Karpas-422 (cell line): ENCODE data around the gene CCDC33. TPM values are rescaled to one million over a fixed set of nuclear protein-coding genes. Genes with fewer than 3 reads are reported as not detected.

Experiments
- DNase-seq: peaks from one replicate; pipeline ENCODE4 v3.0.0-alpha.2; 2015
- H2AFZ ChIP-seq: fragments of 200-600 bp; sonication (generic); 2 replicates; pipeline ENCODE4 v1.6.1; 2014; ENCODE audit warnings: antibody characterized with exemption, low read length, mixed read lengths
- H3K27ac ChIP-seq: fragments of 200-600 bp; sonication (generic); 2 replicates; pipeline ENCODE4 v1.5.1; 2014; ENCODE audit warnings: mild to moderate bottlenecking, low read length, moderate library complexity
- H3K27me3 ChIP-seq: fragments of 200-600 bp; sonication (generic); 2 replicates; pipeline ENCODE4 v1.6.1; 2014; ENCODE audit warnings: low read length, mixed read lengths
- H3K36me3 ChIP-seq: fragments of 200-600 bp; sonication (generic); 2 replicates; pipeline ENCODE4 v1.6.1; 2014; ENCODE audit warnings: low read length, mixed read lengths; ENCODE audit not compliant: insufficient read depth
- H3K4me1 ChIP-seq: fragments of 200-600 bp; sonication (generic); 2 replicates; pipeline ENCODE4 v1.6.1; 2014; ENCODE audit warnings: mild to moderate bottlenecking, low read length, mixed read lengths
- H3K4me2 ChIP-seq: fragments of 200-600 bp; sonication (generic); 2 replicates; pipeline ENCODE4 v1.6.1; 2014; ENCODE audit warnings: low read length, low read depth, mild to moderate bottlenecking; ENCODE audit not compliant: poor library complexity, severe bottlenecking
- H3K4me3 ChIP-seq: fragments of 200-600 bp; sonication (generic); 2 replicates; pipeline ENCODE4 v1.5.1; 2014; ENCODE audit warnings: mild to moderate bottlenecking, antibody characterized with exemption, low read length, mixed read lengths
- H3K79me2 ChIP-seq: fragments of 200-600 bp; sonication (generic); 2 replicates; pipeline ENCODE4 v1.6.1; 2014; ENCODE audit warnings: mild to moderate bottlenecking, low read length, mixed read lengths
- H3K9ac ChIP-seq: fragments of 200-600 bp; sonication (generic); 2 replicates; pipeline ENCODE4 v1.6.0; 2014; ENCODE audit warnings: low read length
- H3K9me2 ChIP-seq: fragments of 200-600 bp; sonication (generic), shearing (Covaris generic); replicated peaks from 2 replicates; pipeline ENCODE4 v1.6.0; 2014; ENCODE audit warnings: mild to moderate bottlenecking, low read length, moderate library complexity; ENCODE audit not compliant: insufficient read depth
- H3K9me3 ChIP-seq: fragments of 300-700, 200-600 bp; sonication (generic); 2 replicates; pipeline ENCODE4 v1.6.1; 2014; ENCODE audit warnings: low read length, mixed read lengths
- H4K20me1 ChIP-seq: fragments of 200-600 bp; sonication (generic); 2 replicates; pipeline ENCODE4 v1.6.1; 2014; ENCODE audit warnings: mild to moderate bottlenecking, antibody characterized with exemption, low read length, low read depth; ENCODE audit not compliant: insufficient read depth
- total RNA-seq: library from RNA; depleted of rRNA; stranded (reverse); fragments of >200 nt; shearing (Covaris generic); gene quantifications from 2 replicates; pipeline ENCODE4 v1.2.3, GENCODE V29; 2014; ENCODE audit warnings: low replicate concordance; rRNA removed

The CCDC33 gene
- total RNA-seq, result not detected in 2 replicates

- no peak within 1 kb of the TSS for H3K4me2 ChIP-seq
- no peaks in the 10 kb centered on the region for H3K9me3 ChIP-seq
- H3K36me3 ChIP-seq, result no peaks in the 10 kb centered on the region
- H3K9ac ChIP-seq, result no peak within 1 kb of the TSS
- no peaks in the 10 kb centered on the region for H3K79me2 ChIP-seq
- H3K9me2 ChIP-seq, result no peaks in the 10 kb centered on the region
- no peaks in the 10 kb centered on the region for H3K4me1 ChIP-seq
- peak; percentile 68 for DNase-seq
- H3K27me3 ChIP-seq, result no peaks in the 10 kb centered on the region
- H4K20me1 ChIP-seq, result no peaks in the 10 kb centered on the region
- H2AFZ ChIP-seq, result no peak within 1 kb of the TSS
- H3K27ac ChIP-seq, result no peak within 1 kb of the TSS
- no peak within 1 kb of the TSS for H3K4me3 ChIP-seq
Measured at GRCh38 chr15:74235962-74236361, at the start of gene CCDC33. Gene CCDC33 (plus strand): TSS chr15:74236326. CDS start chr15:74236720, 394 bp downstream.

- DNase-seq, result no peak
- Histone ChIP-seq H3K79me2 (no peaks in the 10 kb centered on the region), H3K27me3 (no peaks in the 10 kb centered on the region), H3K9me3 (no peaks in the 10 kb centered on the region), H3K36me3 (no peaks in the 10 kb centered on the region), H3K27ac (no peak overlapping the region), H3K4me2 (no peak overlapping the region), H3K4me1 (no peaks in the 10 kb centered on the region), H3K4me3 (no peak overlapping the region), H4K20me1 (no peaks in the 10 kb centered on the region), H3K9ac (no peak overlapping the region), H3K9me2 (no peaks in the 10 kb centered on the region), H2AFZ (no peak overlapping the region)
Measured at GRCh38 chr15:74188216-74188615, 47.9 kb upstream of the CCDC33 start.

GRCh38 chr15:74191798-74192197, 44.3 kb upstream of the CCDC33 start:
- H4K20me1 ChIP-seq, result no peaks in the 10 kb centered on the region
- H3K9me2 ChIP-seq, result no peaks in the 10 kb centered on the region
- no peaks in the 10 kb centered on the region for H3K27me3 ChIP-seq
- no peak overlapping the region for H2AFZ ChIP-seq
- no peak overlapping the region for H3K4me3 ChIP-seq
- no peaks in the 10 kb centered on the region for H3K79me2 ChIP-seq
- H3K4me1 ChIP-seq, result no peaks in the 10 kb centered on the region
- no peaks in the 10 kb centered on the region for H3K9me3 ChIP-seq
- H3K4me2 ChIP-seq, result no peak overlapping the region
- no peak overlapping the region for H3K9ac ChIP-seq
- H3K36me3 ChIP-seq, result no peaks in the 10 kb centered on the region
- no peak for DNase-seq
- no peak overlapping the region for H3K27ac ChIP-seq

- Histone ChIP-seq H3K27me3 (no peaks in the 10 kb centered on the region), H3K4me2 (no peak overlapping the region), H3K9me3 (no peaks in the 10 kb centered on the region), H3K4me3 (no peak overlapping the region), H3K27ac (no peak overlapping the region), H3K36me3 (no peaks in the 10 kb centered on the region), H3K9me2 (no peaks in the 10 kb centered on the region), H4K20me1 (no peaks in the 10 kb centered on the region), H3K79me2 (no peaks in the 10 kb centered on the region), H3K9ac (no peak overlapping the region), H2AFZ (no peak overlapping the region), H3K4me1 (no peaks in the 10 kb centered on the region)
- no peak for DNase-seq
Measured at GRCh38 chr15:74192751-74193150, 43.4 kb upstream of the CCDC33 start.

GRCh38 chr15:74193299-74193718, 42.8 kb upstream of the CCDC33 start:
- Histone ChIP-seq H4K20me1 (no peaks in the 10 kb centered on the region), H3K9me2 (no peaks in the 10 kb centered on the region), H3K4me3 (no peak overlapping the region)

GRCh38 chr15:74193905-74194304, 42.2 kb upstream of the CCDC33 start:
- no peaks in the 10 kb centered on the region for H3K9me2 ChIP-seq

More at GRCh38 chr15:74193299-74193718, 42.8 kb upstream of the CCDC33 start:
- no peak for DNase-seq
- no peaks in the 10 kb centered on the region for H3K27me3 ChIP-seq
- H3K27ac ChIP-seq, result no peak overlapping the region
- no peaks in the 10 kb centered on the region for H3K9me3 ChIP-seq
- no peak overlapping the region for H3K4me2 ChIP-seq
- H2AFZ ChIP-seq, result no peak overlapping the region
- H3K36me3 ChIP-seq, result no peaks in the 10 kb centered on the region
- H3K79me2 ChIP-seq, result no peaks in the 10 kb centered on the region
- H3K4me1 ChIP-seq, result no peaks in the 10 kb centered on the region
- H3K9ac ChIP-seq, result no peak overlapping the region

GRCh38 chr15:74194572-74195559, 41.3 kb upstream of the CCDC33 start:
- DNase-seq, result no peak
- Histone ChIP-seq H3K27ac (no peak overlapping the region), H3K9me3 (no peaks in the 10 kb centered on the region), H3K79me2 (no peaks in the 10 kb centered on the region), H3K9me2 (no peaks in the 10 kb centered on the region), H3K36me3 (no peaks in the 10 kb centered on the region), H3K4me3 (no peak overlapping the region), H2AFZ (no peak overlapping the region), H3K4me2 (no peak overlapping the region), H3K27me3 (no peaks in the 10 kb centered on the region), H4K20me1 (no peaks in the 10 kb centered on the region), H3K4me1 (no peaks in the 10 kb centered on the region), H3K9ac (no peak overlapping the region)

More at GRCh38 chr15:74193905-74194304, 42.2 kb upstream of the CCDC33 start:
- Histone ChIP-seq H4K20me1 (no peaks in the 10 kb centered on the region), H3K4me3 (no peak overlapping the region), H3K36me3 (no peaks in the 10 kb centered on the region), H3K27ac (no peak overlapping the region), H3K27me3 (no peaks in the 10 kb centered on the region), H3K9me3 (no peaks in the 10 kb centered on the region), H3K9ac (no peak overlapping the region), H3K4me1 (no peaks in the 10 kb centered on the region), H3K4me2 (no peak overlapping the region), H3K79me2 (no peaks in the 10 kb centered on the region), H2AFZ (no peak overlapping the region)
- DNase-seq, result no peak

- Histone ChIP-seq H3K4me3 (no peak overlapping the region), H2AFZ (no peak overlapping the region), H3K27me3 (no peaks in the 10 kb centered on the region), H3K36me3 (no peaks in the 10 kb centered on the region), H3K9me2 (no peaks in the 10 kb centered on the region), H3K4me2 (no peak overlapping the region), H3K4me1 (no peaks in the 10 kb centered on the region), H4K20me1 (no peaks in the 10 kb centered on the region), H3K79me2 (no peaks in the 10 kb centered on the region), H3K27ac (no peak overlapping the region), H3K9me3 (no peaks in the 10 kb centered on the region), H3K9ac (no peak overlapping the region)
- DNase-seq, result no peak
Measured at GRCh38 chr15:74196175-74196574, 40.0 kb upstream of the CCDC33 start.
